ENCODE measurements around the gene RNF217.
"Not testable (repeated sequence)": the region's sequence is repeated elsewhere in the genome, so short reads cannot be mapped to it uniquely, and the experiment has no call there.

Gene RNF217

DNA sequence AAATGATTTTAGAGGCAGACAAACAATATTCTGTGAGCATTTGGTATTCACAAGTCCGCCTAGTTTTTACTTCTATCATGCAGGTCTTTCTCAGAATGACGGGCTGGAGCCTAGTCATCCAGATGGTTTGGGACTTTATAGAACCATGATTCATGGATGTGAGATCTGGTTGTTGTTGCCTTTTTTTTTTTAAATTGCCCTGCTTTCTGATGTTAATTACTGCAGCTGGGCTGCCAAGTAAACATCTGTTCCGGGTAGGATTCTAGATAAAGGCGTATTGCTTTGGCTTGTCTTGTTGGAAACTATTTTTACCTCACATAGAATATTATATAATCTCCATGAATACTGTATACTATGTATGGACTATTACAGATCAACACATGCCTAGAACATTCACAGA lies 58.1 kb downstream of the RNF217 start:
- no peak for DNase-seq

DNA sequence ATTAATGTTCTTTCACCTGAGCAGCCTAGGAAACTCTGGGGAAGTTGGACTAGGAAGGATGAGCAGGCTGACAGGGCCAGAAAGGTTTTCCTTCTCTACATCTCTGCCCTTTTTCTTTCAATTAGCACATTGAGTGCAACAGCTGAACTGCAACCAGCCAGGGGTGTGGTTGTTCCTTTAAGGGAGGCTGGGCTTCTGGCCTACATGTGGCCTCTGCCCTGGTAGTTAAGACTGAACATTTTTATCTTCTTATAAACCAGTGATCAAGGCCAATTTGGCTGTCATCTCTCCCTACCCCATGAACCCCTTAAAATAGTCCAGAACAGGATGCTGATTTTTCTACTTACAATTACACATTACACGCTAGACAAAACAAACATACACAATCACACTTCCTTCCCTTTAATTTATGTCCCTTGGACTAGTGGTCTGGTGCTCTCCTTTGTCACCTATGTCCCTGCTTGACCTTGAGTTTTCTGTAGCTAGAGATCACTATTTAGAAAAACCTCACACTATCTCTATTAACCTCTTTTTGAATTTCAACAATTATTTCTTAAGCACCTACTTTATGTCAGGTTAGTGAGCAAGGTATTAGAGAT lies 60.3 kb downstream of the RNF217 start:
- DNase-seq = no peak

DNA sequence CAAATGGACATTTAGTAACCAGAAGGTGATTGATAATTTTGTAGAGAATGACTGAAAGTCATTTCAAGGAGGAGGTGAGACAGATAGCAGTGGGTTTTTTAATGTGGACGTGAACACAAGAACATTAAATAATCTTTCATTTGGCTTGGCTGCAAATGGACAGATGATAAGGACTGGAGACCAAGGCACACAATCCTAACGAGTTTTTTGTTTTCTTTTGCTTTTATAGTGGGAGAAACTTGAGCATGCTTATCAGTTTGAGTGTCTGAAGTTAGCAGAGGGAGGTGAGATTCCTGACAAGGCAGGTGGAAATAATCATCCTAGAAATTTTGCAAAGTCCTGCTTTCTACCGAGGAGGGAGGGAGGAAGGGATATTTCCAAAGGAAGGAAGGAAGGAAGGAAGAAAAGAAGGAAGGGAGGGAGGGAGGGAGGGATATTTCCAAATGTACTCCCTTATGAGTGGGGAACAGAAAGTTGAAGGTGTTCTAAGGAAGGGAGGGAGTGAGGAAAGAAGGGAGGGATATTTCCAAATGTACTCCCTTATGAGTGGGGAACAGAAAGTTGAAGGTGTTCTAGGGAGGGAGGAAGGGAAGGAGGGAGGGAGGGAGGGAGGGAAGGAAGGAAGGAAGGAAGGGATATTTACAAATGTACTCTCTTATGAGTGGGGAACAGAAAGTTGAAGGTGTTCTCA lies 63.1 kb downstream of the RNF217 start:
- DNase-seq = no peak

DNA sequence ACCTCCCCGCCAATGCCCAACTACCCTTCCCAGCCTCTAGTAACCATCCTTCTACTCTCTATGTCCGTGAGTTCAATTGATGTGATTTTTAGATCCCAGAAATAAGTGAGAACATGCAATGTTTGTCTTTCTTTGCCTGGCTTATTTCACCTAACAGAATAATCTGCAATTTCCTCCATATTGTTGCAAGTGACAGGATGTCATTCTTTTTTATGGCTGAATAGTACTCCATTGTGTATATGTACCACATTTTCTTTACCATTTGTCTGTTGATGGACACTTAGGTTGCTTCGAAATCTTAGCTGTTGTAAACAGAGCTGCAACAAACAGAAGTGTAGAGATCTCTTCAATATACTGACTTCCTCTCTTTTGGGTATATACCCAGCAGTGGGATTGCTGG lies 65.0 kb downstream of the RNF217 start:
- no peak for DNase-seq

DNA sequence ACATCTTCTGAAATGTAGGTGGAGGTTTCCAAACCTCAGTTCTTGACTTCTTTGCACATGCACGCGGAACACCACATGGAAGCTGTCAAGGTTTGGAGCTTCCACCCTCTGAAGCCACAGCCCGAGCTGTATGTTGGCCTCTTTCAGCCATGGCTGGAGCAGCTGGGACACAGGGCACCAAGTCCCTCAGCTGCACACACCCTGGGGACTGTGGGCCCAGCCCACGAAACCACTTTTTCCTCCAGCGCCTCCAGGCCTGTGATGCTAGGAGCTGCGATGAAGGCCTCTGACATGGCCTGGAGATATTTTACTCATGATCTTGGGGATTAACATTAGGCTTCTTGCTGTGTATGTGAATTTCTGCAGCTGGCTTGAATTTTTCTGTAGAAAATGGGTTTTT lies 68.7 kb downstream of the RNF217 start:
- DNase-seq = no peak

DNA sequence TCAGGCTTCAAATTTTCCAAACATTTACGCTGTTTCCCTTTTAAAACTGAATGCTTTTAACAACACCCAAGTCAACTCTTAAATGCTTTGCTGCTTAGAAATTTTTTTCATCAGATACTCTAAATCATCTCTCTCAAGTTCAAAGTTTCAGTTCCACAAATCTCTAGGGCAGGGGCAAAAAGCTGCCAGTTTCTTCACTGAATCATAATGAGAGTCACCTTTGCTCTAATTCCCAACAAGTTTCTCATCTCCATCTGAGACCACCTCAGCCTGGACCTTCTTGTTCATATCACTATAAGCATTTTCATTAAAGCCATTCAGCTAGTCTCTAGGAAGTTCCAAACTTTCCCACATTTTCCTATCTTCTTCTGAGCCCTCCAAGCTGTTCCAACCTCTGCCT lies 69.1 kb downstream of the RNF217 start:
- no peak for DNase-seq

DNA sequence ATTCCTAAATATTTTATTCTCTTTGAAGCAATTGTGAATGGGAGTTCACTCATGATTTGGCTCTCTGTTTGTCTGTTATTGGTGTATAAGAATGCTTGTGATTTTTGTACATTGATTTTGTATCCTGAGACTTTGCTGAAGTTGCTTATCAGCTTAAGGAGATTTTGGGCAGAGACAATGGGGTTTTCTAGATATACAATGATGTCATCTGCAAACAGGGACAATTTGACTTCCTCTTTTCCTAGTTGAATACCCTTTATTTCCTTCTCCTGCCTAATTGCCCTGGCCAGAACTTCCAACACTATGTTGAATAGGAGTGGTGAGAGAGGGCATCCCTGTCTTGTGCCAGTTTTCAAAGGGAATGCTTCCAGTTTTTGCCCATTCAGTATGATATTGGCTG lies 72.7 kb downstream of the RNF217 start:
- DNase-seq = not testable (repeated sequence)

DNA sequence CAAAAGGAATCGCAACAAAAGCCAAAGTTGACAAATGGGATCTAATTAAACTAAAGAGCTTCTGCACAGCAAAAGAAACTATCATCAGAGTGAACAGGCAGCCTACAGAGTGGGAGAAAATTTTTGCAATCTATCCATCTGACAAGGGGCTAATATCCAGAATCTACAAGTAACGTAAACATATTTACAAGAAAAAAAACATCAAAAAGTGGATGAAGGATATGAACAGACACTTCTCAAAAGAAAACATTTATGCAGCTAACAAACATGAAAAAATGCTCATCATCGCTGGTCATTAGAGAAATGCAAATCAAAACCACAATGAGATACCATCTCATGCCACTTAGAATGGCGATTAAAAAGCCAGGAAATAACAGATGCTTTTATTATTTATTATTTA lies 74.2 kb downstream of the RNF217 start:
- DNase-seq = not testable (repeated sequence)

DNA sequence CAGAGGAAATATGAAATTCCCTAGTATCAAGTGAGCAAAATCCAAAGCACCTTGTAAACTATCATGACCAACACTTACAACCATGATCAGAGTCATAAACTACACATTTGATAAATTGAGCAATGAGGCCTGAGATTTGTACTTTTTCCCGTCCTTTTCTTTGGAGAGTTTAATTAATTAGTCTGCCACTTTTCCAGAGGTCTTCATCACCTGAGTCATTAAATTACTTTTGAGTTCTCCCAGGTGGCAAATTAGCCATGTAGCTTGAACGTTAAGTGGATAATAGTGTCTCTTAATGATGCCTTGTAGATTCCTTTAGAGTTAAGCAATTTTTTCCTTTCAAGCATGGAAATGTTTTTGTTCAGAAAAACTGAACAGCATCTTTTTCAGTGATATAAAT lies 75.6 kb downstream of the RNF217 start:
- DNase-seq = no peak

DNA sequence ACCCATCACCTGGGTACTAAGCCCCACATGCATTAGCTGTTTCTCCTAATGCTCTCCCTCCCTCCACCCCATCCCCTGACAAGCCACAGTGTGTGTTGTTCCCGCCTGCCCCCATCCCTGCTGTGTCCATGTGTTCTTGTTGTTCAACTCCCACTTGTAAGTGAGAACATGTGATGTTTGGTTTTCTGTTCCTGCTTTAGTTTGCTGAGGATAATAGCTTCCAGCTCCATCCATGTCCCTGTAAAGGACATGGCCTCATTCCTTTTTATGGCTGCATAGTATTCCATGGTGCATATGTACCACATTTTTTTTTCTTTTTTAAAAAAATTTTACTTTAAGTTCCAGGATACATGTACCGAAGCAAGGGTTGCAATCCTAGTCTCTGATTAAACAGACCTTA lies 76.7 kb downstream of the RNF217 start:
- DNase-seq = no peak

DNA sequence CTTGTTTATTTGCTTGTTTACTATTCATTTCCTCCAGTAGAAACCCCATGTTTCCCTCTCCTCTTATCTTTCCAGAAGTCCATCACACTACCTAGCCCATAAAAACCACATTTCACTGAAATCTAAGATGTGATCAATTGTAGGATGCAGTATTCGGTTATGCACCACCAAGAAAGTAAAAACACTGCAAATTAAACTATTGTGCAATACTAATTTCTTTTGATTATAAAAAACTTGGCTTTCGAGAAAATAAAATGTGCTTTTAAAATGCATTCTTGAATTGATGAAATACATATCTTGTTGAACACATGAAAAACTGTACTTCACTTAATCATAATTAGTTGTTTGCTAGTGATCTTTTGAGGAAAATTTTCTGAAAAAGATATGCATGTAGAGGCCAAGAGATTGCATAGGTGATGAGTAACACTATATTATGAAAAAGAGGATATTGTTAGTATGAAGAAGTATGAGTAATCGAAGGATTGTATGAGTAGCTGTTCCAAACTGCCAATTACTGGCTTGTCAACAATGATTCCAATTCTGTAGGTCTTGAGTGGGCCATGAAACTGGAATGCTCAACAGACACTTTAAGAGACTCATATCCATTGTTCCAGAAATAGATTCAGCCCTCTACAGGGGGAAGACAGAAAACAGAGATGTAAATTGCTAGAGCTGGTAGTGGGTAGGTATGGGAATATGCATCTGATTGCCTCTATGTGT lies 79.7 kb downstream of the RNF217 start:
- DNase-seq = no peak

DNA sequence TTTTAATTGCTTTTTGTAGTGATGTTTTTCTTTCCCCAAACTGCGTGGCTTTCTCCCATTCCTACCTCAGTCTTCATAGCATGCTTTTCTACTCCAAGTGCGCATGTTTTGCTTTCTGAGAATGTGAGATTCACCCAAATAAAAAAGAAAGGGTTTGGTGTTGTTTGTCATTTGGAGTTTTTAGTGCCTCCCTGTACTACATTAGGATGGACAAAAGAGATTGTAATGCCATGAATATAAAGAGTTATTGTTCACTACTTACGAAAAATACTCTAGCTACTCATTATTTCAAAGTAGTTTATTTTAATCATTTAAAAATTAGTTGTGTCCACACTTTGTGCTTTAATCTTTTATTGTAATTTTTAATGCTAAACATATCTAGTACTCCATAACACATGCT lies 81.8 kb downstream of the RNF217 start:
- no peak for DNase-seq

DNA sequence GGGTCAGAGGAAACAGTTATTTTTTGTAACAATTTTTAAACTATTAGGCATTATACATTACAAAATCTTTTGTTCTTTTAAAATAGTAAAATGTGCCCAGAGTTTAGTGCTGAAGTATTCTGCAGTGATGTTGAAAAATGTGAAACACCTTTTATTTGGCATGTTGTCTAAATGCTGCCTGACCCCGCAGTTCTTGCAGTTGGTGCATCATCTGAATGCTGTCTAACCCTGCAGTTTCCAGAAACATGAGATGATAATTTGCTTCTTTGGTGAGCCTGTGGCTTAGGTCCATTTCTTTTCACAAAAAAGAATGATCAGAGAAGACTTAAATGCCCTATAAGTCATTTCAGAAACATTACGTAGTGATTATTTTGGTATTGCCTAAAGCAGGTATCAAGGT lies 82.4 kb downstream of the RNF217 start:
- no peak for DNase-seq

DNA sequence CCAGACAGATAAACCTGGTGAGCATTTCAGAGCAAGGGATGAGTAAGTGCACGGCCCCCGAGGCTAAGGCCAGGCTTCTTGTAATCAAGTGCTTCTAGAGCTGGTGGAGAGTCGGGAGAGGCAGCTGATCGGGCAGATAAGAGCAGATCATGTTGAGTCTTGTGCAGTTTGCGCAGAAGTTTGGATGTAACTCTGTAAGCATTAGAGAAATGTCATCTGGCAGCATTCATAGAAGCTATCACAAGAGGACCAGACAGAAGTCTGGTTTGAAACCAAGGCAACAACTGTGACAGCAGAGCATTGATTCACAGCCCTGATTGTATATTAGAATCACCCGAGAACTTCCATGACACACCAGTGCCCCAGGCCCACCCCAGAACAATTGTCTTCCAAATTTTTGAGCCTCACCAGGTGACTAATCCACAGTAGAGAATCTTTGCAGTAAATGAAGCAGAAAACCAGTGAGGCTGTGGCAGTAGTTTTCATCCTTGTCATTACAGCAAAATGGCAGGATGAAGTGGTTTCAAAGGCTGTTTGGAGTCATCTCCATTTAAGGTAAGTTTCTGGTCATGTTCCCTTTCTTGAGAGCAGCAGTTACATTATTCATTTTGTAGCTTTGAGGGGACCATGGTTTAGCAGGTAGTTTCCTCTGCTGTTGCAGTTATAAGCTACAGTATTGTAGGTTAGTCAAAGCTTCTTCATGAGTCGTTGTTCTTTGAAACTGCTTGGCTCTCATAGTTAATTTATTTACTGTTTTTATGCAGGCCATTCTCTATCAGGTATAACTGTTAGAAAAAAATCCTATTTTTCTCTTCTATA lies 84.1 kb downstream of the RNF217 start:
- DNase-seq = no peak

DNA sequence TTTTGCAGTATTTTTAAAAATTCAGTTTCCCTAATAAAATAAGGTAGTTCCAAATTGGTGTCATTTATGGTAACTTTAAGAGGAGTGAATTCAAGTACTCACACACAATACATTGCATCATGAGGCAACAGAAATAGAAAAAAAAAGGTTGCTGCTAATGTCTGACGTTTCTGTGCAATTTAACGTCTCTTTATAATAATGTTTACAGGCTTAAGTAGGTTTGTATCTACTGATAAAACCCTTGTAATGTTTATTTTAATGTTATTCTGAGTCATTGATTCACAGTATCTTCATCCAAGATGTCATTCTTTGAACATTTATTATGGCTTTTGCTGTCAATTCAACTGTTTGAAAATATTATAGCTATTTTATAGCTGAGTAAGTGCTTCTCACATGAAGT lies 86.0 kb downstream of the RNF217 start:
- DNase-seq = no peak

DNA sequence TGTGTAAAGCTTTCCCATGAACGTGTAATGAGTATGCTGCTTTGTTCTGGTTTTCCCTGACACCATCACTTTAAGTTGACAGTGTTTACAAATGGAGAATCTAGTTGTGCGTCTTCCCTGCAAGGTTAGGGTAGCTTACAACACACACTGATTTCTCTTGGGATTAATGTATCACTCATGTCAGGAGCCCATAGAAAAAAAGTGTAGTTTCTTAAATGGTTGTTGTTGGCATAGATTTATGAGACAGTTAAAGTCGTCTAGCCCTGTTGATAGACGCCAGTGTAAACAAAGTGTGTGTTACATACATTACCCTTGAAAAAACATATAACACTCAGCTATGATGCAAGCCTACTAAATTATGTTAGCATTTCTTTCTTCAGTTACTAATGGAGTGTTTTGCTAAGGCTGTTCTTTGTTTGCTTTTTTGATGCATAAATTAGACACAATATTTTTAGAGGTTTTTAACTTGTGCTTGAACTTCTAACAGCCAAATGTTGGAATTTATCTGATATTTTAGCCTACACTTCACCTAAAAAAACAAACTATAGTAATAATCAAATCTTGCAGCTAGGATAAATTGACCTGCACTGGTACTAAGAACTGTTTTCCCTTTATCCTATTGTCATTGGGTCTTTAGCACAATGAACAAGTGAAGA lies 88.6 kb downstream of the RNF217 start:
- DNase-seq = no peak

DNA sequence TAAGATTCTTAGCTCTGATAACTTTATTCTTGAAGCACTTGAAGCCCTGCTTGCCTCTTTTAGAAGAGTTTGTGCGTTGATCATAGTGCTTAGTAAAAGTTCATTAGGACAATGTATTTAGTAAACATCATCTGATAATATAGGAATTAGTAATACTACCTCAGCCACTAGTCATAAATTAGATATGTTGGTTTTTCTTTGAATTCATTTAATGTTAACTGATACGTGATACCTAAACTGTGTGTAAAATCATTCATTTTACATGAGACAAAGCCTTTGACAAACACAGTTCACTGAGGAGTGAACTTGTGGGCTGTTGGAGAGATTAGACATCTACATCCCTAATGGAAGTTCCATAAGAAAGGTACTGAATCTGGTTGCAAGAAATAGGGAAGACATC lies 91.6 kb downstream of the RNF217 start:
- no peak for DNase-seq

DNA sequence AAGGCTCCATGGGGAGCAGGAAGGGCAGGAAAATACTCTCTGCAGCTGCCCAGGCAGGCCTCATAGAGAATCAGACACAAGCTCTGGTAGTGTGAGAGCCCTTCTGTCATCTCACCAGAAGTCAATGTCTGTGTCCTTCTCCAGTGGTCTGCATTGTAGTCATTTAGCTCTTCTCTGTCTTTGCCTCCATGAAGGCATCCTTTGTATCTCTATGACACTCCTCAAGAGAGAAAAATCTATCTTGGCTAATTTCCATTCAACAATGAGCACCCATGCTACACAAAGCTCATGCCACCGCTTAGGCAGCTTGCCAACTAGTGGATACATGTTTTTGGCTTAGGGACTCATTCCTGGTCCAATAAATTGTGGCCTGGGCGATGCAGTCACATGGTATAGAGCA lies 92.1 kb downstream of the RNF217 start:
- no peak for DNase-seq

DNA sequence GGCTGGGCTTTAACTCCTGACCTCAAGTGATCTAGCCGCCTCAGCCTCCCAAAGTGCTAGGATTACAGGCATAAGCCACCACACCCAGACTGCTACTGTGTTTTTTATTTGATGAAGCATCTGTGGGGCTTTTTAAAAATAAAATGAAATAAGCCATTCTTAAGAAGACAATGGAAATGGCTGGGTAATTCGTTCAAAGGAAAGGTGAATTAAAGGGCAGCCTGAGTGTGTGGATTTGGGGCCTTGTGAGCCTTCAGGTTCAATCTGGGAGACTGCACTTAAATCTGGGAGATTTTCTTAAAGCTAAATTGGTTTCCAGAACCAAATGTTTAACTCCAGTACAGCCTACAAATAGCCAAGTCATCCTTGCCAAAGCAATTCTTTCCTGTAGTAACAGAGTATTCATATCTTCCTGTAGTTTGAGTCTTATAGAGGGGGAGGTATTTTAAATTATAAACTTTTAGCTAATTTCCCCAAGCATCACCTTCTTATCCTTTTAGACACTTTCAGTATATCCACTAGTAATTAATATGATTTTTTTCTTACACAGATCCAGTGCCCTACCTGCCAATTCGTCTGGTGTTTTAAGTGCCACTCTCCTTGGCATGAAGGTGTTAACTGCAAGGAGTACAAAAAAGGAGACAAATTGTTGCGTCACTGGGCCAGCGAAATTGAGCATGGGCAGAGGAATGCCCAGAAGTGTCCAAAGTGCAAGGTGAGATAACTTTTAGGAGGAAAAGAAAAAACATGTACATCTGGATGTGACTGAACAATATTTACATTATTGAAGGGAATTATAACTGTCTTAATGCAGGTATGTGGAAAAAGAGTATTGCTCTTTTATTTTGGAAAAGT lies 95.4 kb downstream of the RNF217 start:
- DNase-seq = no peak

DNA sequence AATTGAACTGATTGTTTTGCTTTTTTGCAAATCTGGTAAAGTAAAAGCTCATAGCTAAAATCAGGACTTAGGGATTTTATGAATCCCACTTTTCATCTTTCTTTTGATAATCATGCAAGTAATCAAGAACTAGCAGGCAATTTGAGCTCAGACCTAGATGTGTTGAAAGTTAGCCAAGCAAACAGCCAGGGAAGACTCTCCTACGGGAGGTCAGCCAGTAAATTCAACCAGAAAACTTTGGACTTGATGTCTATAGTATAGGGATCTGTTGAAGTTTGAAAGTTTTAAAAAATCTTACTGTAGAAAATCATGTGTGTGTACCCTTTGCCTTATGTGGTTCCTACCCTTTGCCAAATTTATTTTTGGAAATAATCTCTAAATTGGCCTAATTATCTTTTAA lies 96.3 kb downstream of the RNF217 start:
- DNase-seq = no peak

DNA sequence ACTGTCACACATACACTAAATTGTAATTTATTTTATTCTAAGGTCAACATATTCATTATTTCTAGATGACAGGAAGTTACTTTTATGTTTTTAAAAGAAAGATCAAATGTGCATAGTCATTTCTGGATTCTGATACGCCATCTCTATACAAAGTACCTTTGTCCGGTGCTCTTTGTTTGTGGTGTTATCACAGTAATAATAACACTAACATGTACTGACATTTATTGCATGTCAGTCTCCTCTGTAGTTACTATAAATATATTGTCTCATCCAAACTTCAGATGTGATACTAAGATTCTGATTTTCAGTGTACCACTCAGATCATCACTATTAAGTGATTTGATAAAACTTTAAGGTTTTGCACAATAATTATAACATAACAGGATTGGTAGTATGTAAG lies 101.1 kb downstream of the RNF217 start:
- DNase-seq = no peak

DNA sequence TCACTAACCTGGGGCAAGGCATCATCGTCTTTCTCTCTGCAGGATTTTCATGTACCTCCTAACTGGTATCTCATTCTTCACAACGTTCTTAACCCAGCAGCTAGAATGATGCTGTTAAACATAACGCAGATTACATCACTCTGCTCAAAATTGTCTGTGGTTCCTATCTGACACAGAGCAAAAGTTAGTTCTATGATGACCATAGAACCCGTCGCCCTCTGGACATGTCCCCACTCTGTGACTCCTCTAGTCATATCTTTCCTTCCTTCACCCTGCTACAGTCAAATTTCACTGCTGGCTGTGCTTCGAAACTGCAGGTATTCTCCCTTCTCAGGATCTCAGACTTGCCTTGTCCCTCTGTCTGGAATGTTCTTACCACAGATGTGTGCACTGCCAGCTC lies 103.9 kb downstream of the RNF217 start:
- DNase-seq = no peak

Data from activated T-cell treated with anti-CD3 and anti-CD28 coated beads for 4 hours (primary cell).